Retinal pigment epithelial cell (primary cell): ENCODE data around the gene BRMS1L.

Experiments
- DNase-seq: peaks from one replicate; pipeline ENCODE4 v3.0.0-alpha.2; 2010; ENCODE audit warnings: low read depth
- H3K4me3 ChIP-seq: 2 replicates; pipeline ENCODE4 v1.5.1; 2011; ENCODE audit warnings: mild to moderate bottlenecking, low read length, control low read depth, moderate library complexity
- CTCF ChIP-seq: conservative IDR thresholded peaks from 2 replicates; pipeline ENCODE4 v1.5.1; 2011; ENCODE audit warnings: low read depth, low read length, control low read depth, inconsistent platforms

The BRMS1L gene

GRCh38 chr14:35890308-35890707 is 64.2 kb downstream of the BRMS1L start:
- no peak for DNase-seq
- H3K4me3 ChIP-seq, result no peak overlapping the region
- no peak for TF ChIP-seq CTCF

DNA sequence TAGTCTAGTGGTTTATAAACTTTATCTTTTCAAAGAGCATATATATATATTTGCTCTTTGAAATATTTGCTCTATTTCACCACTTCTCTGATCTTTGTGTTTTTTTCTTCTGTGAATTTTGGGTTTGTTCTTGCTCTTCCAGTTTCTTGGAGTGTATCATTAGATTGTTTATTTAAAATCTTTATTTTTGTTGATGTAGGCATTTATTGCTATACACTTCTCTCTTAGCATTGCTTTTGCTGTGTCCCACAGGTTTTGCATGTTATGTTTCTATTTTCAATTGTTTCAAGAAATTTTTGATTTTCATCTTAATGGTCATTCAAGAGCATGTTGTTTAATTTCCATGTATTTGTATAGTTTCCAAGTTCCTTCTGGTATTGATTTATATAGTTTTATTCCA is 69.1 kb downstream of the BRMS1L start:
- H3K4me3 ChIP-seq, result no peak overlapping the region
- TF ChIP-seq CTCF, result no peak
- no peak for DNase-seq

GRCh38 chr14:35897616-35898111 is 71.5 kb downstream of the BRMS1L start:
- no peak overlapping the region for H3K4me3 ChIP-seq
- no peak for DNase-seq
- no peak for TF ChIP-seq CTCF

DNA sequence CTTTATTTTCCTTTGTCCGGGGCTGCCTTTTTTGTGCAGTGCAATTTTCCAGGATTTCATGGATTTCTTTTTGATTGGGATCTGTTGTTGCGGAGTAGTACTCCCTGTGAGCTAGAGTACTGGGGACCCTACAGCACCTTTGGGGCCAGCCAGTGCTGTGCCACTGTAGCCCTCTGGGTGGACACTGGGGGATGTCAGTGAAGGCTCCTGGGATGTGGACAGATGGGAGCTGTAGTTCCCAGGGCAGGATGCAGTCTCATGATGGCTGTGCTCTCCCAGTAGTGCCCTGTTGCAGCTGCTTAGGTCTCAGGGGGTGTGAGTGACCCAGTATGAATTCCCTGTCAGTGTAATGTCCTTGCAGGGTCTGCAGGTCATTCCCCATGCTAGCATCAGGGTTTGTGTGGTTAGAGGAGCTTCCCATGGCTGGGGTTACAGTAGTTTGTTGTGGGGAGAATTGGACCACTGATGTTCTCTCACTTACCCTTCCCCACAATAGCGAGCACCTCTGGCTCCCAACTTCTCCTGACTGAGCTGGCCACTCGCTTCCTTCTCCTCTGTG is 72.2 kb downstream of the BRMS1L start:
- H3K4me3 ChIP-seq, result no peak overlapping the region
- no peak for DNase-seq
- TF ChIP-seq CTCF, result no peak

DNA sequence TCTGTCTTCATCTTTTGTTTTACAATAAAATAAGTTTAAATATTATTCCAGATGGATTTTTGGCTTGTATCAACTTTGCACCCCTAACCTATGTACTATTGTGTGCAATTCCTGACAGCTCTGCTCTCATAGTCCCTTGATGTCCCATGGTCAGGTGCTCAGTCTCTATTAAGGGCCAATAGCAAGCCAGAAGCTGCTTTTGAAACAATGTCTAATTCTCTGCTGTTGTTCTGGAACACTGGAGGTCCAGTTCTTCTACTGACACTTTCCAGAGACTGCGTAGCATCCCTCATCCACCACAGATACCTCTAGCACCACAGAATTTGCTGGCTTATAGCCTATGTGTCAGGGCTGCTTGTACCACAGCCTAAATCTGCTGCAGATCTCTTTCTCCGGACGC is 74.6 kb downstream of the BRMS1L start:
- H3K4me3 ChIP-seq, result no peak overlapping the region
- DNase-seq, result no peak
- TF ChIP-seq CTCF, result no peak

GRCh38 chr14:35909665-35910064 is 83.5 kb downstream of the BRMS1L start:
- TF ChIP-seq CTCF, result no peak
- H3K4me3 ChIP-seq, result no peak overlapping the region
- no peak for DNase-seq

DNA sequence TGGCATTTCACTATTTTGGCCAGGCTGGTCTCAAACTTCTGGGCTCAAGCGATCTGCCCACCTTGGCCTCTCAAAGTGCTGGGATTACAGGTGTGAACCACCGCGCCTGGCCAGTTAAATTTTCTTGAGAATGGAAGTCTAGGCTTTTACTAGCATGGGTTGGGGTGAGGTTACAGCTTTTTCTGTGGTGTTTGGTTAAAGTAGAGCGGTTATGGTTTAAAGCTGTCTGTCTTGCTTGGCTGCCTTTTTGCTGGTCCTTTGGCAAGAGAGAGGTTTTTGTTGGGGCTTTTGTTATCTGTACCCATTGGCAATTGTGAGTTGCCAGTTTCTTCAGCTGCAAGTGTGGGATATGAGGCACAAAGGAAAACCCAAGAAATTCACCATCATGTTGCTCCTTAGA is 84.1 kb downstream of the BRMS1L start:
- no peak overlapping the region for H3K4me3 ChIP-seq
- TF ChIP-seq CTCF, result no peak
- DNase-seq, result no peak
